ENCODE data around the gene IL1RN. TPM values are rescaled to one million over a fixed set of nuclear protein-coding genes. Genes with fewer than 3 reads are reported as not detected.

Gene IL1RN
- total and polyA plus RNA-seq, 2 of the 13 experiments (the other 11 are each of a cell fraction or from before 2014, with no cell fraction given), result 21.2 to 101 TPM

- TF ChIP-seq PHF8 (CRISPR knock-in tag; IDR thresholded peaks at IDR 0.05) (peak; percentile 55), RERE (CRISPR knock-in tag; IDR thresholded peaks at IDR 0.05; ENCODE audit: low read depth) (peak; percentile 72), NR2F6 (IDR thresholded peaks at IDR 0.05) (peak; percentile 98), NR2F6 (CRISPR knock-in tag; IDR thresholded peaks at IDR 0.05) (peak; percentile 100), GATA4 (IDR thresholded peaks at IDR 0.05; ENCODE audit: borderline replicate concordance, low read depth) (peak; percentile 57; the same call in 1 of the 2 replicates), POGK (CRISPR knock-in tag; conservative IDR thresholded peaks at IDR 0.05) (peak; percentile 93), NR2F2 (IDR thresholded peaks at IDR 0.05; ENCODE audit: borderline replicate concordance, low read depth) (peak; percentile 96), AKAP8 (CRISPR knock-in tag; IDR thresholded peaks at IDR 0.05) (peak; percentile 81; the same call in 1 of the 2 replicates), TBL1XR1 (IDR thresholded peaks at IDR 0.05; ENCODE audit: borderline replicate concordance, low read length, partially characterized antibody) (peak; percentile 29), ZNF687 (CRISPR knock-in tag; IDR thresholded peaks at IDR 0.05) (peak; percentile 100), HMGXB4 (CRISPR knock-in tag; IDR thresholded peaks at IDR 0.05; ENCODE audit: borderline replicate concordance in 1 of 2, low read depth in 1 of 2) (peak; percentile 88 to 89; a peak in 3 of 4 replicates), ZNF354B (CRISPR knock-in tag; IDR thresholded peaks at IDR 0.05) (peak; percentile 79; the same call in 1 of the 2 replicates), ZNF136 (CRISPR knock-in tag; IDR thresholded peaks at IDR 0.05; ENCODE audit: low read depth) (peak; percentile 90)
Observed at GRCh38 chr2:113167115-113167932, 39.9 kb downstream of the IL1RN start (continued).
